ENCODE measurements around the gene PAPPA.

Gene PAPPA

DNA sequence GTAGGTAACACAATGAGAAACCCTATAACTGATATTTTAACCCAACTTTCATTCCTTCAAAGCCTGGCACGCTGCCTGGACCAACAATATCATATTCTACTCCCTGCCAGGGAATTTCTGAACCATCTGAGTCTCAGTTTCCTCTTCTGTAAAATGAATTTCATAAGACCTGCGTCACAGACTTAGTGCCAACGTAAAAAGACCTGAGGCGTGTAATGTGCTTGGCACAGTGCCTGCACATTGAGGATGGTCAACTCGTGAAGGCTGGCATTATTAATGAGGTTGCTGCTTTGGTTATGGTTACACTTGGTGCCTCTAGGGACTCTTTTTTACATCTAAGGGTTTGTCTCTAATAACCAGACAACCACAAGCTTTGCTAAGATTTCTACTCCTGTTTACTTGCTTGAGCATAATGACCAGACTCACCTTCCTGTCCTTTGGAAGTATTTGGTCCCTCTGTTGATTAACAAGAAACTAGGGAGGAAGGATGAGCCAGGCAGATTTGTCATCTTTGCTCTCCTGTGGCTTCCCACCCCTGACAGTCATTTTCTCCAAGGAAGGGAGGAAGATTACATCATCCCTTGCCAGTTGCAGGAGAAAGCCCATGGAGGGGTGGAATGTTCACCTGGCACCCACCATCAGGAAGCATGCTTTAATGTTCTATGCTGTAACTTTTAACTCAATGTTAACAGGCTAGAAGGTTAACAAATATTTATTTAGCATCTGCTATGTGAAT, 79.0 kb downstream of the PAPPA start:
- DNase-seq: no peak

DNA sequence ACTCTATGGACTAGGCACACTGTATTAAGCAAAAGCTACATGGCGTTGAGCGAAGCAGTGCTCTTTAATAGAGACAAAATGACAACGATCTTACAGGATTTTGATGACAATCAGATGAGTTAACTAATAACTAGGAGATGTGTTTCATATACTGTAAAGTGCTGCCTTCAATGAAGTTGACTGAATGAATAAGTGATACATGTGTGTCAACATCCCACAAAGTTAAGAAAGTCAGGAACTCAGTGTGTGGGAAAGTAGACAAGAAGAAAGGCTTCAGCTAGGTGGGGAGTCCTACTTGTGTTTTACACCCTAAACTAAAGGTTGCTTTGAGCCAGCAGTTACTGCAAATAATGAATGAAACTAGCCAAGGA, 79.6 kb downstream of the PAPPA start:
- DNase-seq: no peak

DNA sequence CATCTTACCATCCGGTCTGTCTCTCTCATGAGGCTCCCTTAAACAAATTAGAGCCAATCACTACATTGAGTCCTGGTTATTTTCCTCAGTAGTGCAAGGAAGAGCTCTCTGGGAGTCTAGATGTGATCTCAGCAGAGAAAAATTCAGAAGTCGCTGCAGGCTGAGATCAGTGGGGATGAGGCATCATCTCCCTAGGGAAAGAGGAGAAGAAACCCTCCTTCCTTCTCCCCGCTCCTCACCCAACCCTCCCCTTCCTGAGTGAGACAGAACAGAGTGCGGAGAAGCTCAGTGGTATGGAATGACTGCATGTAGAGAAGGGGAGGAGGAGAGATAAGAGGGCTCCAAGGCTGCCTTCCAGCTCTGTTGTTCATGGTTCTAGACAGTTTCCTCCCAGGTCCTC, 80.5 kb downstream of the PAPPA start:
- DNase-seq: no peak

DNA sequence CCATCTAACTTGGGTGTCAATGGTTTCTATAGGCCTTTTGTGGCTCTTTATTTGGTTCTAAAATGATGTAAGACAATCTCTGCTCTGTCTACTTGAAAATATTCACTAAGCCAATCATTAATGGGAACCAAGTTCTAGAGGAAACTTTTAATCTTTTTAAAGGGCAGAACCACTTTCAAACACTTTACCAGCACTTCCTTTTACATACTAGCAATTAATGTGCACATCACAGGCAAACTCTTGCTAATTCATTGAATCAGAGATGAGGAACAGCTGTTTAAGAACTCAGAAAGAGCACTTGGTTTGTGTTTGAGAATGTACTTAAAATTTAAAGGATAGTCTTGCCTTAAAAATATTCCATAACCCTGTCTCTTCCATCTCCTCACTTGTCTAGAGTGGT, 83.4 kb downstream of the PAPPA start:
- no peak for DNase-seq

DNA sequence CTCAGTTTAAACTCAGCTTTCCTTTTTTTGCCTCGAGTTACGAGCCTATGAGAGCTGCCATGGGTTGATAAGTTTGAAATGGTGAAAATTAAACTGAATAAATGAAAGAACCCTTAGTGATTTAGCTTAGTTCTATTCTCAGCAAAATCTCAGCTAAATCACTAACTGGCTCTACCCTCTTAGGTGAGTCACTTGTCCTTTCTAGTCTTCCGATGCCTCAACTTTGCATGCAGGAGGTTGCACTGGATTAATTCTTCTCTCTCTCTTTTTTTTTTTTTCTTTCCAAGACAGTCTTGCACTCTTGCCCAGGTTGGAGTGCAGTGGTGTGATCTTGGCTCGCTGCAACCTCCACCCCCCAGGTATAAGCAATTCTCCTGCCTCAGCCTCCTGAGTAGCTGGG, 83.9 kb downstream of the PAPPA start:
- DNase-seq: no peak

DNA sequence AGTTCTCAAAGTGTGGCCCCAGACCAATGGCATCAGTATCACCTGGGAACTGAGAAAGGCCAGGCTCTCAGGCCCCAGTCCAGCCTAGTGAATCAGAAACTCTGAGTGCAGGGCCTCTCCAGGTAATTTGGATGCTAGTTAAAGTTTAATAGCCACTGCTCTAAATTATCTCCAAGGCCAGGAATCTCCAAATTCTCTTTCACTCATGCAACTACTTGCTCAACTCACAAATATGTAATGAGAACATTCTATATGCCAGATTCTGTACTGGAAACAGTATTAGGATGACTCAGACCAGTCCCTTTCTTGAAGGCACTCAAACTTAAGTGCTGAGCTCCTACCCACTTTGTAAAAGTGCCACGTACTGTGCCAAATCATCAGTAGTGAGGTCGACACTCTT, 84.6 kb downstream of the PAPPA start:
- DNase-seq: no peak

DNA sequence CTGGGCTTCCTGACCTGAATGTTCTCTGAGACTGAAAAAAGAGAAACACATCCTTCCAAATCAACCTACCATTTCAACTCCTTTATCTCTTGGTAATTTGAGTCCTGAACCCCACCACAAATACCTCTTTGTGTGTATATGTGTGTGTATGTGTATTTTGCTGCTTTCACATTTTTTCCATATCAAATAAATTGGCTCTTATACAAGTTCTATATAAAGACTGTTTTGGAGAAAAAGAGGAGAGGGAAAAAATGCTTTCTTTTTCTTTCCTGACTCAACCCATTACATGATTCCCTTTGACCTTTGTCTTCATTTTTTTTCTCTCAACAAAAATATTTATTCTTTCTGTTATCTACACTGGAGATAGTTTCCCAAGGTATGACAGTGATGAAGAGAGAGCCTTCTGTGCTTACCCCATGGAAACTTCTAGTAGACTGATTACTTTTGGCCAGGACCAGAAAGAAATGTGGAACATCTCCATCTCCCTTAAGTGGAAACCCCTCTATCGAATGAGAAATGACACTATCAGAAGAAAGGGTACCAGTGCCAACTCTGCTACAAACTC, 85.3 kb downstream of the PAPPA start:
- no peak for DNase-seq

DNA sequence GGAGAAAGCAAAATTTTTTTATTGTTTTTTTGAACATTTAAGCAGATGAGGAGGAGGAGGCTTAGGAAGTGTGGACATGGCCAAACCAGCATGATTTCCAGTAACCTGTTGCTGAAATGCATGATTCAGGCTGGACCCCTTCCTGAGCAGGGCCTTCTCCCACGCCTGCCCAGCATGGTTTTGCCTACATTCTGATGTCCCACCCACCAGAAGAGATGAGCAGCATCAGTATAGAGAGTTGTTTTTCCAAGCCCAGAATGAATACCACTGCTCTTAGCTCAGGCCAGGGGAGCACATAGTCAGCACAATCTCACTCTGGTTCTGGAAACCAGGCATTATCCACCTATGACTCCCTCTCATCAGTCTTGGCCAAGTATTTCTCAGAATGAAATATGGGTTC, 90.1 kb downstream of the PAPPA start:
- no peak for DNase-seq

DNA sequence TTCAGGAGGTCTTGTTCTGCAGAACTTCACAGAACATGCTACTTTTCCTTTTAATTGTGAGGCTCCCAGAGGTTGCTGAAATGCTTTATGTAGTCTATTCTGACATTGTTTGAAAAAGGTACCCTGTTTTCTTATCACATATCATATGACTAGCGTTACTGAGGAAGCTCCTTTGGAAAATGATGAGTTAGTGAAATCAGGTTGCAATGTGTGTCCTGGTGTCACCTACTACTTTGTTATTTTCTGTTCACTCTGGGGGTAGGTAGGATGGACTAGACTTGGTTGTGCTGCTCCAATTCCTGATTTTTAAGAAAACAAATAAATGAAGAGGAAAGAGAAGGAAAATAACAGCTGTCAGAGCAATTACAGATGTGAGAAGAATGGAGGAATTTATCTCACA, 93.7 kb downstream of the PAPPA start:
- DNase-seq: no peak

DNA sequence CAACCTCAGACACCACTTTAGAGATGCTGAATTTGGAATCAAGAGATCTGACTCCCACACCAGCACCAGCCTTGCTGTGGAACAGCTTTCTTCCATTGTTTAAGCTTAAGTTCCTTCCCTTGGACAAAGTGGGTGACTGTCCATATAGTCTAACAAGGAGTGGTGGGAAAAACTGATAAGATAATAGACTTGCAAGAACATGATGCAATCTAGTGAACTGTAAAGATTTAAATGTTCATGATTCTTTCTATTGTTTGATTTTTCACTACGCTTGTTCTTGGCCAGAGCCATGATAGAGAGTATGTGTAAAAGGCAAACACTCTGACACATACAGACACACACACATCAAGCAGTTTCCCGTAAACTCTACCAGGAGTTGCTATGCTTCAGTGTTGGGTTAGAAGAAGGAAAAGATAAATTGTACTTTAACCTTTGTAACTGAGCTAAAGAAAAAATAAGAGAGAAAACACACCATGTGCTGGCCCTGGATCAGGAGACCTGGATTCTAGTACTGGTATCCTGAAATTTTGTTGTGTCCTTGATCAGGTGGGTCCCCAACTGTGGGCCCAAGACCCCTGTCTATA, 94.3 kb downstream of the PAPPA start:
- DNase-seq: no peak

DNA sequence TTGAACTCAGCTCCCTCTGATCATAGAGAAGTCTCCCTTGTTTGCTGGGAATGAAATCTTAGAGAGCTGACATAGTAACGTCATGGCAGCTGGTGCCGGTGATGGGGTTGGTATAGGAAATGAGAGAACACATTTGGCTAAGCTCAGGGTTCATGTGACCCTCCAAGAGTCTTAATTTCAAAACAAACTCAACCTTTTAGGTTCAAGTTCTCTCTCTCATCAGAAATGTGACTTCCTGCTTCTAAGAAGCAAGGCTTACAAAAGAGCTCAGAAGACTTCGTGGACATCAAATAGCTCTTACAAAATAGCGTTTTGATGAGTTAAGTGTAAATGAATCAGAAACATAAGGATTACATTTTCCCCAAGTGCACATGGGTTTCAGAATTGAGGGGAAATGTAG, 97.3 kb downstream of the PAPPA start:
- DNase-seq: no peak

DNA sequence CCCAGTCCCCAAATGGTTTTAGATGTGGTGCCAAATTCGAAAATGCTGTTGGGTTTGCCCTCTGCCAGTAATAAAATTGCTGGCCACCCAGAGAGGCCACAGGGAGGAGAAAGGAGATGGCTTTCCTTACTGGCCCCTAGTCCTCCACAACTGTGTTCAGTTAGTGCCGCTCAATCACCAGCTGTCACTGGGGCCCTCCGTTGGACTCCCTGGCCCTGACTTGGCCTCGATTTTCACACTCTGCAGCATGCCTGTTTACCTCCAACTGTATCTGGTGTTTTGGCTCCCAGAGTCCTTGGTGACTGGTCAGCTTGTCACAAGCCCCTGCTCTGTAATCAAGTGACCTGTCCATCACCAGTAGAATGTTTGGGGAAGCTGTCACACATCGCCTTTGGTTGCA, 97.8 kb downstream of the PAPPA start:
- no peak for DNase-seq

DNA sequence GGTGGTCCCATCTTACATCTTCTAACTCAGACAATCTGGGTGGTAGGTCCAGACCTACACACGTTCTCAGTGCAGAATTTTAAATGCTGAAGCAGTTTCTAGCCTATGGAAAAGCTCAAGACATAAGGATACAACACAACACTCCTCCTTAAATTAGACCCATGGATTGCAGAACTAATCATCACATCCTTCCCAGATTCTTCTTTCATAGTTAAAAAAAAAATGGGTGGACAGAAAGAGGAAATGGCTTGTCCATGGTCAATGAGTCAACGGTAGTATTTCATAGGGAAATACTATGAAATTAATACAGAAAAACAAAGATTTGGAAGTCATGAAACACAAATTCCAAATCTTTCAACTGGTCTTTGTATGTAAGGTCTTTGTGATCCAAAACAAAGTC, 106.9 kb downstream of the PAPPA start:
- DNase-seq: no peak

DNA sequence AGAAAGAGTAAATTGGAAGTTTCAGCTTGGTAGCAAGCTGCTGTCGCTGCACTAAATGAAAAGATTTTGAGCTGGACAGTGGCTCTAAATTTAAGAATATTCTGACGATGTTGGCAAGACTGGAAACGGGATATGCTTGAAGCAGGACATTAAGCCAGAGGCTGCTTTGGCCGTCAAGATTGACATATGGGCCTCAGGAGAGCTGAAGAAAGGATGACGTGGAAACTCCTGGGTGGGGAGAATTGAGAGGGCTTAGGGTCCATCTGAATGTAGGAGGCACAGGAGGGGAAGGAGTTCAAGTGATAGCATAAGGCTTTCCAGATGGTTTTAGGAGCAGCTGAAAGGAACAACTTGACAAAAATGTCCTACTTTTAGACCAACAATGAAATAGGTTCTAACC, 108.9 kb downstream of the PAPPA start:
- DNase-seq: no peak

DNA sequence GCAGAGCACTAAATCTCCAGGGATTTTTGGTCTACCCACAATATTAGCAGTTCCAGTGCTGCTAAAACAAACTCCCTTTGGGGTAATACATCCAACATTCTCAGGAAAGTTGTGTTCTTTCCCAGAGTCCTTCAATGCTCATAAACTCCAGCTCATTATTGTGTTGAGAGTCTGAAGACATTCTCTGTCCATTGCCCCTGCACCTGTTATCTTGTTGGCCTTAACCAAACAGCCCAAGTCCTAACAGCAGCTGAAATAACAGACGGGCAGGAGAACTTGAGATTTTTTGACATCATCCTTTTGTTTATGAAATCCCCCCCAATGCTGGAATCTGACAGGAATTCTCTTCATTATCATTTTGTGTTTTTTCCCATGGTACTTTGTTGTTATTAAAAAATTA, 110.8 kb downstream of the PAPPA start:
- DNase-seq: no peak

DNA sequence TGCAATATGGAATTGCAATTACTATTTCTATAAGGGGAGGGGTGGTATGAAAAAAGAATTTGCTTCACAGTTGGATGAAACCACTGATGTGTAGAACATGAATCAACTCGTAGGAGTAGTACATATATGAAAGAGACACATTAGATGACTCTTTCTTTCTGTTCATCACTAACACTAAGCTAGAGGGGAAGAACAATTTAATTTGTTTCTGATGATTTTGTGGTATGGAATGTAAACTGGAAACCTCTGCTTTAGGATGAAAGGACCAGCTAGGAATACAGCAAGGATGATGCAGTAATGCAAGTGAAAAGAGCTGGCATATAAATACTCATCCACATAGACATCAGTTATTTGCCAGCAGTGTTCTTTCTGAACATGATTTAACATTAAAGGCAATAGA, 113.4 kb downstream of the PAPPA start:
- DNase-seq: no peak

DNA sequence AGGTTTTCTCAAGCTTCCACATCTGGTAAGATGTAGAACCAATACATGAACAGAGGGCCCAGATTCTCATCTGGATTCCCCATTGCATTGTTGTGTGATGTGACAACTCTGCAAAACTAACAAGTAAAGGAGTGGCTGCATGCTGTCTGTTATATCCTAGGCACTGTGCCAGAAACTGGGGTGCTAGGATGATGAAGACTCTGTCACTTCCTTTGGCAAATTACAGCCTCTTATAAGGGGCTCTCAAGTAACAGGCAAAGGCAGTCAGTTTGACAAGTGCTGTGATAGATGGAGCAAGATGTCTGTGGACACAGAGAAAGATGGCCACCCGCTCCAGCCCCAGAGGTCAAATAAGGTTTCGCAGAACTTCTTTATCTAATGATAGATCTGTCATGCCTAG, 115.7 kb downstream of the PAPPA start:
- DNase-seq: no peak

DNA sequence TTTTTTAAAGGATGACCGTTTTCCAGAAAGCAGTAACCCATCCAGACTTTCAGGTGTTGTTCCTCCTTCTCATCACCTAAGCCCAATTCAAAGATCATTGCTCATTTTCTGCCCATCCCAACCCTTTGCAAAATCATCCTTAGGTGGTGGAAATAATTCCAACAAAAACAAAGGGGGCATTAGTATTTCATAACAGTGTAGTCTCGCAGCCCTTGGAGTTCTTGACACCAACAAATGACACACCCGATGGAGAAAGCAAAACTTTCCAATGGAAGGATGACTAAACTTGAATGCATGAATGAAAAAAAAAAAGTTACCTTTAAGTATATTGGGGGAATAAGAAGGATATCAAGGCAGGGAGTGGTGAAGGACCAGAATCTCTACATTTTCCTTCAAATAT, 117.0 kb downstream of the PAPPA start:
- DNase-seq: no peak

DNA sequence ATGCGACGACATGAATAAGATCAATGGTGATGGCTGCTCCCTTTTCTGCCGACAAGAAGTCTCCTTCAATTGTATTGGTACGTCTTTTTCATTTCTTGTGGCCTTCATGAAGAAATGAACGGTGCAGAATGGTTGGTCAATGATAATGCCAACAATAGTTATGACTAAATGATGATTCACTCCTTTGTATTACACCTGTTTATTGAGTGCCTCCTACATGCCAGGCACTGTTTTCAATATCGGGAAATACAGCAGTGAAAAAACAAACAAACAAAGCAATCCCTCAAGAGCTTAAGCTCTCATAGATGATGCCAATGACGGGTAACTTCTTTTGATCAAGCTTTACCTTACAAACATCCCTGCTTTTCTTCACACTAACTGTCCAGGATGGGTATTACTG, 117.7 kb downstream of the PAPPA start:
- no peak for DNase-seq

DNA sequence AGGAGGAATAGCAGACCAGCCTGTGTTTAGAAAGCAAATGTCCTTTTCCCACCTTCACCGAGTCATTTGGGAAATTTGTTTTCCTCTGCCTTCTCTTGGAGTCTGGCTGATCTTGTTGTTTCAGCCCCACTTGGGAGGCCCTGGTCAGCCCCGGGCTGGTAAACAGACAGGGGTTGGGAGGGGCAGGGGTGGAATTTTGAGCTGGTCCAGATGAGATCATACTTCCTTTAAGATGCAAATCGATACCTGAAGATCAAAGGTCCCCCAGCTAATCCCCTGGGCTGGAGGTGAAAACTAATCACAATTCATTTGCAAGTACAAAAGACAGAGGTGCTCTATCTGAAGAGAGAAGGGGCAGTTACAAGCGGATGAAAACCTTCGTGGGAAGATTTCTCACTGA, 118.4 kb downstream of the PAPPA start:
- no peak for DNase-seq

DNA sequence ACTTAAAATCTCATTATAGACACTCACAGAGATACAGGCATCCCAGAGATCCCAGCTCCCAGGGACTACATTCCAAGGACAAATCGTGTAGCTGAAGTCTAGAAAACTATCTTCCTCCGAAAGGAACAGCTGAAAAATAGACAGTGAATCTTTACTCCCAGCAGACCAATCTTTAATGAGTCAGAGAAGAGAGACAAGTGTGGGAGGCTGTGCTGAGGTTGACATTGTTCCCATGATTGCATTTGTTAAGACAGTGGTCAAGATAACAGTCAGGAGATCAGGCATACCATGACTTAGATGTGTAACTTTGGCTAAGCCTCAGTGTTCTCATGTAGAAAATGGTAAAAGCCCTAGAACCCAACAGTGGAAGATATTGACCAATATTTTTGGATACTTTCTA, 120.7 kb downstream of the PAPPA start:
- no peak for DNase-seq

DNA sequence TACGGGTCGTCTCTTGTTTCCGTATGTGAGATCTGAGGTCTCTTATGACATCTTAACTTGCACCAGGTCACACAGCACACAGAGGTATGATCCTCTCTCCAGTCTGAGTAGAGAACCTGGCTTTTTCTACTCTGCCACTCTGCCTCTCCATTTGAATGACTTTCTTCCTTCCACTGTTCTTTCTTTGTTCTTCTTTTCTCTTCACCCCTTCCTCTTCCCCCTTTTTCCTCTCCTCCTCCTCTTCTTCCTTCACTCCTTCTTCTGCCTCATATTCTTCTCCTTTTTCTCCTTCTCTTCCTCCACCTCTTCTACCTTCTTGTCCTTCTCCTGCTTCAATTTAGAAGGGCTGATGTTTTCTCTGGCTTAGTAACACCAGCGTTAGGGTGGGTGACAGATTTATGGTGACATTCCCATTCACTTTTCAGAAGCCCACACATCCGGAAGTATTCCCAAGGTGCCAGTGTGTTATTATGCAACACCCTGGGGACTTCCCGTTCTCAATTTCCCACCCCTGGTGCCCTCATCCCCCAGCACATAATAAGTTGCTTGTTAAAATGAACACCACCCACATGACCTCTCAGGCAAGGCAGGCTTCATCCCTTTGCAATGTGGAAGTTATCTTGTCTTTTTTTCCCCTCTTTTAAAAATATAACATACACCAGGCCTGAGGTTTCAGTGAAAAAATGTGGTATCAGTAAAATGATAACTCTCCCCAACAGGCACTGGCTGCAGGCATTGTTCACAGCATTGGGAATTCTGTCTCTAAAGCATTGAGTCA, 122.0 kb downstream of the PAPPA start:
- DNase-seq: no peak

DNA sequence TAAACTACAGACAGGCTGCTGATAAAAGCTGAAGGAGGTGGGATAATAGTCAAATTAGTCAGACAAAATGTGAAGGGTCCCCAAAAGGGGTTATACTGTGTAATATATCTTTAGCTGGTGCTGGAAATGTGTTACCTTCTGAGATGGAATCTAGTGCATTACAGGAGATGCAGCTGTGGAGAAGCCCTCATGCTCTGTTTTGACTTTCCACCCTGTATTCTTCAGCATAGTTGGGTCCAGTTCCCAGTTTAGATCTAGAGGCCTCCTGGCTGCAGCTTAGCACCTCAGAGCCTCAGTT, 122.6 kb downstream of the PAPPA start:
- no peak for DNase-seq

DNA sequence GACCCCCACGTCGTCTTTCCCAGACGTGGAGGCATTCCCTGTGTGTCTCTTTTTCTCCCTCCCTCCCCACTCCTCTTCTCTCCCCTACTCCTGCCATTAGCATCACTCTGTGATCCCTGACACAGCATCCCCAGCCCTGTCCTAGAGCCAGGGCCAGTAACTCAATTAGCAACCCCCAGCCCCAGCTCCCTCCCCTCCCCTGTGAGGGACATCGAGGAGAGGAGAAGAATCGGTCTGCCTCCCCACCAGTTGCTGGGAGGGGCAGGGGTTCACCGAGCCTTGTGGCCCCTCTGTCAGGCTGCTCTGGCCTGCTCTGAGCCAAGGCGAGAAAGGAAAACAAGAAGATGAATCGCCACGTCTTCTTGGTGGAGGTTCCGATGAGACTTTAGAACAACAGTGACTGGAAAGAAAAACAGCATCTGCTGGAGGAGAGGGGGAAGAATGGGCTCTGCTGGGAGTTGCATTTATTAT, 123.1 kb downstream of the PAPPA start:
- DNase-seq: no peak

Data from stimulated activated CD4-positive, alpha-beta T cell treated with anti-CD3 and anti-CD28 coated beads, Interleukin-4, amount 100 ng/mL, for 1 hour (primary cell).